HG03196 (cell line): ENCODE measurements around the gene FAM47A.

Source experiments
- ATAC-seq: cut with Tn5 transposase; IDR thresholded peaks from one replicate; pipeline ENCODE4 v1.9.1; 2021; ENCODE audit not compliant: unreplicated experiment

Gene FAM47A

DNA sequence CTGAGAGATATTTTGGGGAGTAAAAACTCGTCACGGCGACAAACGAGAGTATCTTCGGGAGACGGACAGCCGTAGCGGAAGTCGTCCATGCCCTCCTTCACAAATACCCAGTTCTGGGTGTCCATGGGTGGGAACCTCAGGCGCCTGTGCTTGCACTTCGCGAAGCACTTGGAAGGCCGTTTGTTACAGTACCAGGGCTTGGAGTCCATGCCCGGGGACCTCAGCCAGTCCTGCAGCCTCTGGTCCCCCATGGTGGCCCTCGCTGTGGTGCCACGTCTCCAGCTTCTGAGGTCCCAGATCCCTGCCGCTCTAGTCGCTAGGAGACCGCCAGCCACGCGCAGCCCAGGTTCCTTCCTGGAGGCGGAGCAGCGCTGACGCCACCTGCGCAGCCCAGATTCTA is at the start of gene FAM47A:
TSS of gene FAM47A (minus strand) at position 287 of the 400 bp plus-strand sequence. CDS start at position 251, 36 bp downstream.
- ATAC-seq, result no peak

DNA sequence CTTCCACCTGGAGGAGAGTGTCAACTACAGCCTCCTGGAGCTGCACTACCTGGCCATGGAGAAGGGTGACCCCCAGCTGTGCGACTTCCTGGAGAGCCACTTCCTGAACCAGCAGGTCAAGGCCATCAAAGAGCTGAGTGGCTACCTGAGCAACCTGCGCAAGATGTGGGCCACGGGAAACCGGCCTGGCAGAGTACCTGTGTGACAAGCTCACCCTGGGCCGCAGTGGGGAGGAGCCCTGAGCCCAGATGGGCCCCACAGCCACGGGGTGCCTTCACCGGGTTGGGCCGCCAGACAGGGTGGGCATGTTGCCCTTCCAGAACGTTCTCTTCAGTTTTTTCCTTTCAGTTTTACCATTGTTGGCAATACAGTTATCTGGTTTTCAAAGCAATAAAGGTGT is 15.2 kb upstream of the FAM47A start:
- ATAC-seq, result no peak

DNA sequence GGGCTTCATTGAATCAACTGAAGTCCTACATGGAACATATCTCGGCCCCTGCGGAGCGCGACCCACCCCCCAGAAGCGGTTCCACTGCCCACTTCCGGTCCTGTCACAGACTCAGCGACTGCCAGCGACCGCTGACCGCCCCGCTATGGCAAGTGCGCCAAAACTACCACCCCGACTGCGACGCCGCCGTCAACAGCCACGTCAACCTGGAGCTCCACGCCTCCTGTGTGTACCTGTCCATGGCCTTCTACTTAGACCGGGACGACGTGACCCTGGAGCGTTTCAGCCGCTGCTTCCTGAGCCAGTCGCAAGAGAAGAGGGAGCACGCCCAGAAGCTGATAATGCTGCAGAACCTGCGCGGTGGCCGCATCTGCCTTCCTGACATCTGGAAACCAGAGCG is 14.8 kb upstream of the FAM47A start:
- ATAC-seq, result no peak

DNA sequence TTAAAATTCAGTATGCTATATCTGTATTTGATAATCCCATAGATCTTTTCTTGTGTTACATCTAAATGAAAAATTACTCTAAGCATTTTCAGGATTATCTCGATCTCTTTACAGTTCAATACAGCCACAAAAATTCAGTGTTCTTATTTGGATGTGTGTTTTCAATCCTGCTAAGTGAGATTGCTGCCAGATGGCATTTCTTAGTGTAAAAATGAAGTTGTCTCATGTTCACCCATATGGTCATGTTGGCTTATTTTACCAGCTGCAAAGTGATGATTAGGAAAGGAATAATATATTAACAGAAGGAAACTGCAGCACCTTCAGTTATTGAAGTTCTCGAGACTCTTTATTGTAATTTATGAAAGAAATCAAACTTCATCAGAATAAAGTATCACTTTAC is 12.1 kb upstream of the FAM47A start:
- no peak for ATAC-seq

DNA sequence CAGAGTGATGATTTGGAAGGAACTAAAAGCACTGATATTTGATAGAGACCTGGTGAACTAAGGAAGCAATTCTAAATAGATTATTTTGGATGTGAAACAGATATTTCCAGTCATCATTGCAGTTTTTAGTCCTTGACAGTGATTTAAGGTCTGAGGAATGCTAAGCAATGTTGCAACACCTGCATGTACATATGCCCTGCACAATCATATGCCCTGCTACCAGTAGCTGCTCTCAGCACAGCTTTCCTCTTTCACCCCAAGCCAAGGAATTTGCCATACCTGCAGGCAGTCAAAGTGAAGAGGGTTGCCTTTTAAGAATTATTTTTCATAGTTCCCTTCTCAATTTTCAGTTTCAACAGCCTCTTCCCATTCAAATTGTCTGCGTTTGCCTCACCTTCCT is 8.7 kb upstream of the FAM47A start:
- ATAC-seq, result no peak

DNA sequence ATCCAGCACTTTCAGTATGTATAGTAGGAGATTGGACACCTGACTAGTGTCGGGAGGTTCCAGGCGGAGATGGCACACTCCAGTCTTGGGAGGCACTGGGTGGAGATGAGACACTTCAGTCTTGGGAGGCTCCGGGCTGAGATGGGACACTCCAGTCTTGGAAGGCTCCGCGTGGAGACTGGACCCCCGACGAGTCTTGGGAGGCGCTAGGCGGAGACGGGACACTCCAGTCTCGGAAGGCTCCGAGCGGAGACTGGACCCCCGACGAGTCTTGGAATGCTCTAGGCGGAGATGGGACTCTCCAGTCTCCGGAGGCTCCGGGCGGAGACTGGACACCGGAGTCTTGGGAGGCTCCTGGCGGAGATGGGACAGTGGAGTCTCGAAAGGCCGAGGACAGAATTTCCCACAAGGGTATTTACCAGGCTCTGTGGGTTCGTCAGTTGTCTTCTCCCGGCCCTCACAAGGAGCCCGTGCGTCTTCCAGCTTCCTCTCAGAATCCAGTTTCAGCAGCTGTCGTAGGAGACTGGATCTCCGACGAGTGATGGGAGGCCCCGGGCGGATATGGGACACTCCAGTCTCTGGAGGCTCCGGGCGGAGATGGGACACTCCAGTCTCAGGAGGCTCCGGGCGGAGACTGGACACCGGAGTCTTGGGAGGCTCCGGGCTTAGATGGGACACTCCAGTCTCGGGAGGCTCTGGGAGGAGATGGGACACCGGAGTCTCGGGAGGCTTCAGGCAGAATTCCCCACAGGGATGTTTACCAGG is 952 bp downstream of the FAM47A start:
- no peak for ATAC-seq

DNA sequence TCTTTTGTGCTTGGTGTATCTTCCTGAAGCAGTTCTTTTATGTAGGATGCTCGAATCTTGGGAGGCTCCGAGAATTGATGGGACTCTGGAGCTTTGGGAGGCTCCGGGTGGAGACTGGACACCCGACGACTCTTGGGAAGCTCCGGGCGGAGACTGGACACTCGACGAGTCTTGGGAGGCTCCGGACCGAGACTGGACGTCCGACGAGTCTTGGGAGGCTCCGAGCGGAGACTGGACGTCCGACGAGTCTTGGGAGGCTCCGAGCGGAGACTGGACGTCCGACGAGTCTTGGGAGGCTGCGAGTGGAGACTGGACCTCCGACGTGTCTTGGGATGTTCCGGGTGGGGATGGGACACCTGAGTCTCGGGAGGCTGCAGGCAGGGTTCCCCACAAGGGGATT is 1.6 kb downstream of the FAM47A start:
- ATAC-seq, result no peak

DNA sequence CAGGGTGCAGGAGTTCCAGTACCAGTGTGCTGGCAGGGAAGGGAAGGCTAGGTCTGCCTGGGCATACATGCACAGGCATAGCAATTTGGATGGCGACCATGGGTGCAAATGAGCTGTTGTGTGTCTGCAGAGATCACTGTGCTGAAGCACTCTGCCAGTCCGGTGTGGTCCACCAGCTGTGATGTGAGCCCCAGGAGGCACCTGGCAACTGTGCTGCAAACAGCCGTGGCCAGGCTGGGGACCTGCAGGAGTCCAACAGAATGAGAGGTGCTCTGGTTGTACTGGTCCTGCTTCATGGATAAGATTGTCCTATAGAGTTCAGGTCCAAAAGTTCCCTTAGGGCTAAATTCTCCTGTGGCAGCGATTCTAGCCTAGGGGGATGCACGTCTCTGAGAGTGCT is 6.1 kb downstream of the FAM47A start:
- no peak for ATAC-seq

DNA sequence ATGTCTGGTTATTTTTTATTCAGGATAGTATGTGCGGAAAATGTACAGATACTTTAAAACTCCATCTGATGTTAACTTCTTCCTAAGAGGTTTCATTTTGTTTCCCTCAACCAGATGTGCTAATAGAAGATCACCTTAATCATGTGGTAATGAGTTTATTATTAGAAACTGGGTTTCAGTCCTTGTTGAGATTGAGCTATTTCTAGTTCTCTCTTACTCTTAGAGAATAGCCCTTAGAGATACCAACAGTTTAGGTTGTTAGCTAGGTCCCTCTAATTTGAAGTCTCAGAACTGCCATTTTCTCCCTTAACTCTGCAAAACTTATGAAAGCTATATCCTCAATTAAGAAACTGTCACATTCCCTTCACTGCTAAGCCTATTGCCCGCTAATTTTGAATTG is 13.0 kb downstream of the FAM47A start:
- no peak for ATAC-seq

DNA sequence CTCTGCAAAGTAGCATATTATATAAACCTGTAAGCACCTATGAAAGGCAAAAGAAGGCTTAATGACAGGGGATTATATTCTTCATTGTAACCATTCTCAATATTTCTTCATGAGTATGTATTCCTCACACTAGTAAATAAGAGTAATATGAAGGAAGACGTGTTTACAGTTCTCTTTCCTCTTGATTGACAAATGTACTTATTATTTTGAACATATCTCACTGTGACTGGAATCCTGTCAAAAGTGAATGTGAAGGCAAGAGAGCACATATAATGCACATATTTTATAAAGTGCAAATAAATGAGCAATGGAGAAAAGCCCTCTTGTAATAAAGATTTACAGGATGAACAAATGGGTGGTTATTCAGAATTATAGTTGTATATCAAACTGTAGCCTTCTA is 19.7 kb downstream of the FAM47A start:
- ATAC-seq, result no peak
